H9 (cell line): Measurements from ENCODE around the gene ZBTB38. TPM values are rescaled to one million over a fixed set of nuclear protein-coding genes. Genes with fewer than 3 reads are reported as not detected.

Experiments
- DNase-seq: peaks from one replicate; pipeline ENCODE4 v3.0.0-alpha.2; 2017
- H2AFZ ChIP-seq: one replicate; pipeline ENCODE4 v1.6.1; 2013; ENCODE audit warnings: mild to moderate bottlenecking, low read length, control low read depth, moderate library complexity
- H2AK5ac ChIP-seq: 2 replicates; pipeline ENCODE4 v1.6.1; 2013; ENCODE audit warnings: low read length, control low read depth, mixed read lengths; ENCODE audit not compliant: insufficient read length
- H2BK120ac ChIP-seq: one replicate; pipeline ENCODE4 v1.6.1; 2013; ENCODE audit warnings: low read depth, mild to moderate bottlenecking, low read length, control low read depth, inconsistent platforms; ENCODE audit not compliant: poor library complexity, severe bottlenecking
- H2BK12ac ChIP-seq: 2 replicates; pipeline ENCODE4 v1.6.1; 2013; ENCODE audit warnings: low read length, control low read depth, mixed read lengths, low read depth; ENCODE audit not compliant: insufficient read length
- H2BK15ac ChIP-seq: 2 replicates; pipeline ENCODE4 v1.6.1; 2013; ENCODE audit warnings: low read depth, low read length, control low read depth
- H2BK20ac ChIP-seq: one replicate; pipeline ENCODE4 v1.6.1; 2013; ENCODE audit warnings: low read depth, mild to moderate bottlenecking, low read length, control low read depth, inconsistent platforms; ENCODE audit not compliant: poor library complexity, severe bottlenecking
- H2BK5ac ChIP-seq: 2 replicates; pipeline ENCODE4 v1.6.1; 2013; ENCODE audit warnings: low read length, control low read depth, mixed read lengths; ENCODE audit not compliant: insufficient read length
- H3K14ac ChIP-seq: 2 replicates; pipeline ENCODE4 v1.6.1; 2013; ENCODE audit warnings: low read length, control low read depth; ENCODE audit not compliant: insufficient read depth
- H3K18ac ChIP-seq: 2 replicates; pipeline ENCODE4 v1.6.1; 2013; ENCODE audit warnings: low read depth, mild to moderate bottlenecking, mixed read lengths, low read length, control low read depth; ENCODE audit not compliant: insufficient read length
- H3K23ac ChIP-seq: 2 replicates; pipeline ENCODE4 v1.6.1; 2013; ENCODE audit warnings: low read length, control low read depth, mixed read lengths, low read depth; ENCODE audit not compliant: insufficient read length
- H3K23me2 ChIP-seq: 2 replicates; pipeline ENCODE4 v1.6.1; 2013; ENCODE audit warnings: low read depth, mild to moderate bottlenecking, mixed read lengths, low read length, control low read depth; ENCODE audit not compliant: insufficient read length, poor library complexity, severe bottlenecking
- H3K27ac ChIP-seq: 2 replicates; pipeline ENCODE4 v1.5.1; 2013; ENCODE audit warnings: low read length, control low read depth, mixed read lengths, low read depth; ENCODE audit not compliant: insufficient read length
- H3K27me3 ChIP-seq: 2 replicates; pipeline ENCODE4 v1.6.1; 2013; ENCODE audit warnings: low read length, control low read depth, inconsistent platforms; ENCODE audit not compliant: insufficient read depth
- H3K4ac ChIP-seq: 2 replicates; pipeline ENCODE4 v1.6.1; 2013; ENCODE audit warnings: low read depth, mild to moderate bottlenecking, control low read depth, inconsistent platforms, low read length, moderate library complexity
- H3K4me1 ChIP-seq: 2 replicates; pipeline ENCODE4 v1.6.1; 2013; ENCODE audit warnings: low read length, control low read depth, inconsistent platforms; ENCODE audit not compliant: insufficient read depth
- H3K4me2 ChIP-seq: 2 replicates; pipeline ENCODE4 v1.6.1; 2013; ENCODE audit warnings: low read length, control low read depth, mixed read lengths; ENCODE audit not compliant: insufficient read length, insufficient read depth
- H3K56ac ChIP-seq: 2 replicates; pipeline ENCODE4 v1.6.1; 2013; ENCODE audit warnings: low read depth, mild to moderate bottlenecking, mixed read lengths, low read length, control low read depth; ENCODE audit not compliant: insufficient read length
- H3K79me1 ChIP-seq: 2 replicates; pipeline ENCODE4 v1.6.1; 2013; ENCODE audit warnings: low read depth, mild to moderate bottlenecking, moderate library complexity, low read length, control low read depth, inconsistent platforms; ENCODE audit not compliant: insufficient read depth, poor library complexity, severe bottlenecking
- H3K79me2 ChIP-seq: 2 replicates; pipeline ENCODE4 v1.6.1; 2013; ENCODE audit warnings: low read length, control low read depth, inconsistent platforms; ENCODE audit not compliant: insufficient read depth
- H3K9ac ChIP-seq: 2 replicates; pipeline ENCODE4 v1.6.1; 2013; ENCODE audit warnings: low read length, control low read depth, mixed read lengths; ENCODE audit not compliant: insufficient read length; ENCODE audit errors: extremely low read depth
- H3K9me3 ChIP-seq: one replicate; pipeline ENCODE4 v1.6.1; 2013; ENCODE audit warnings: low read depth, low read length, inconsistent platforms; ENCODE audit not compliant: control insufficient read depth
- H3T11ph ChIP-seq: one replicate; pipeline ENCODE4 v1.6.1; 2013; ENCODE audit warnings: mild to moderate bottlenecking, low read length, control low read depth, inconsistent platforms
- H4K20me1 ChIP-seq: one replicate; pipeline ENCODE4 v1.6.1; 2013; ENCODE audit not compliant: control insufficient read depth, insufficient read length, insufficient read depth
- H4K5ac ChIP-seq: 2 replicates; pipeline ENCODE4 v1.6.1; 2013; ENCODE audit warnings: low read depth, mild to moderate bottlenecking, mixed read lengths, low read length, control low read depth; ENCODE audit not compliant: insufficient read length
- H4K8ac ChIP-seq: replicated peaks from 2 replicates; pipeline ENCODE4 v1.6.1; 2013; ENCODE audit warnings: low read length, control low read depth, mixed read lengths, low read depth; ENCODE audit not compliant: insufficient read length
- H4K91ac ChIP-seq: 2 replicates; pipeline ENCODE4 v1.6.1; 2013; ENCODE audit warnings: low read depth, mild to moderate bottlenecking, moderate library complexity, mixed read lengths, low read length, control low read depth; ENCODE audit not compliant: insufficient read length
- H3K27ac Mint-ChIP-seq, 3 experiments: 2 replicates in 2 of 3; 3 replicates in 1 of 3; pipeline ENCODE4 v1.8.0; 2020 to 2021; ENCODE audit warnings: mixed read lengths in 3 of 3, mild to moderate bottlenecking in 1 of 3, moderate library complexity in 1 of 3
- H3K27me3 Mint-ChIP-seq: 2 replicates; pipeline ENCODE4 v1.8.0; 2021; ENCODE audit warnings: low read depth, mild to moderate bottlenecking, moderate library complexity, mixed read lengths
- H3K36me3 Mint-ChIP-seq, 3 experiments: 2 replicates in 2 of 3; 3 replicates in 1 of 3; pipeline ENCODE4 v1.8.0; 2020 to 2021; ENCODE audit warnings: low read depth in 3 of 3, mixed read lengths in 3 of 3; ENCODE audit not compliant: insufficient read depth in 1 of 3
- H3K4me1 Mint-ChIP-seq, 2 experiments: 2 replicates each; pipeline ENCODE4 v1.8.0; 2020; ENCODE audit warnings: mixed read lengths in 2 of 2
- H3K4me3 Mint-ChIP-seq, 2 experiments: 2 replicates in 1 of 2; 3 replicates in 1 of 2; pipeline ENCODE4 v1.8.0; 2020 to 2021; ENCODE audit warnings: mild to moderate bottlenecking in 2 of 2, mixed read lengths in 2 of 2, moderate library complexity in 1 of 2
- H3K9me3 Mint-ChIP-seq, 2 experiments: 2 replicates in 1 of 2; 3 replicates in 1 of 2; pipeline ENCODE4 v1.8.0; 2020; ENCODE audit warnings: mild to moderate bottlenecking in 2 of 2, mixed read lengths in 2 of 2, moderate library complexity in 1 of 2
- total RNA-seq: library from RNA; stranded (reverse); gene quantifications from 2 replicates; pipeline ENCODE4 v1.2.1, GENCODE V29; 2021
- TF ChIP-seq, protein P1 (sequence below): fragments of 200-600 bp; sonication (generic); conservative IDR thresholded peaks from 3 replicates; pipeline ENCODE4 v1.8.0; 2021; ENCODE audit warnings: antibody characterized with exemption, mild to moderate bottlenecking

Gene ZBTB38
- total RNA-seq, 1 experiment from 2014 or later: 14.6 TPM

DNA sequence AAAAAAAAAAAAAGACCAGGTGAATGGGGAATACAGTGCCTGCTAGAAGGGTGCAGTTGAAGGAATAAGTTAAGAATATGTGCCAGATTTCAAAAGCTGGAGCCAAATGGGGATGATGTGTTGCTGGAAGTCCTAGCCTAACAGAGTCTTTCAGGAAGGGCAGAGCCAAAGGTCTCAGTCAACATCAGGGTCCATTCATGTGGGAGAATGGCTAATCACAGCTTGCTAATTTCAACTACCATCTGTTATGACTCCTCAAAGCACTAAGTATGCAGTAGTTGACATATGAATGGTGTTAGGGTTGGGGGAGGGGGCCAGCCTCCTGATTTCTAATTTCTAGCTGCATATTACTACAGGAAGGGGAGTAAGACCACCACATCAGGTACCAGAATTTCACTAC, 4.4 kb downstream of the ZBTB38 start:
- H3K4me3 Mint-ChIP-seq: no peak overlapping the region
- peaks cover 58 to 60% of the 10 kb centered on the region in 2 experiments for H3K4me1 Mint-ChIP-seq
- DNase-seq: no peak
- H3K23ac ChIP-seq: no peak overlapping the region
- no peaks in the 10 kb centered on the region for H4K20me1 ChIP-seq
- H3K23me2 ChIP-seq: no peaks in the 10 kb centered on the region
- no peak overlapping the region for H2BK15ac ChIP-seq
- H3K27me3 Mint-ChIP-seq: peaks cover 2% of the 10 kb centered on the region
- H3K27ac Mint-ChIP-seq: peak overlapping the region in 1 of 3 experiments; percentile 45; a peak in 3 of 7 replicates
- no peak overlapping the region for H4K5ac ChIP-seq
- H3K4me2 ChIP-seq: no peak overlapping the region
- no peaks in the 10 kb centered on the region for H3K79me1 ChIP-seq
- H2BK20ac ChIP-seq: no peak overlapping the region
- no peak overlapping the region for H3T11ph ChIP-seq
- H3K36me3 Mint-ChIP-seq: no peaks in the 10 kb centered on the region; a peak in 1 of 7 replicates
- no peaks in the 10 kb centered on the region for H3K79me2 ChIP-seq
- H3K27ac ChIP-seq: no peak overlapping the region
- H3K27me3 ChIP-seq: no peaks in the 10 kb centered on the region
- no peaks in the 10 kb centered on the region for H3K9me3 ChIP-seq
- no peak overlapping the region for H3K18ac ChIP-seq
- H3K56ac ChIP-seq: no peak overlapping the region
- peaks cover 14% of the 10 kb centered on the region; the same call in 1 of the 2 replicates for H3K4me1 ChIP-seq
- H2BK120ac ChIP-seq: no peak overlapping the region
- H2AK5ac ChIP-seq: no peak overlapping the region
- no peaks in the 10 kb centered on the region for H3K9me3 Mint-ChIP-seq
- H2BK5ac ChIP-seq: no peak overlapping the region
- H3K14ac ChIP-seq: no peak overlapping the region
- H4K91ac ChIP-seq: no peak overlapping the region
- H2AFZ ChIP-seq: no peak overlapping the region
- H4K8ac ChIP-seq: no peak overlapping the region
- TF ChIP-seq, protein P1, sequence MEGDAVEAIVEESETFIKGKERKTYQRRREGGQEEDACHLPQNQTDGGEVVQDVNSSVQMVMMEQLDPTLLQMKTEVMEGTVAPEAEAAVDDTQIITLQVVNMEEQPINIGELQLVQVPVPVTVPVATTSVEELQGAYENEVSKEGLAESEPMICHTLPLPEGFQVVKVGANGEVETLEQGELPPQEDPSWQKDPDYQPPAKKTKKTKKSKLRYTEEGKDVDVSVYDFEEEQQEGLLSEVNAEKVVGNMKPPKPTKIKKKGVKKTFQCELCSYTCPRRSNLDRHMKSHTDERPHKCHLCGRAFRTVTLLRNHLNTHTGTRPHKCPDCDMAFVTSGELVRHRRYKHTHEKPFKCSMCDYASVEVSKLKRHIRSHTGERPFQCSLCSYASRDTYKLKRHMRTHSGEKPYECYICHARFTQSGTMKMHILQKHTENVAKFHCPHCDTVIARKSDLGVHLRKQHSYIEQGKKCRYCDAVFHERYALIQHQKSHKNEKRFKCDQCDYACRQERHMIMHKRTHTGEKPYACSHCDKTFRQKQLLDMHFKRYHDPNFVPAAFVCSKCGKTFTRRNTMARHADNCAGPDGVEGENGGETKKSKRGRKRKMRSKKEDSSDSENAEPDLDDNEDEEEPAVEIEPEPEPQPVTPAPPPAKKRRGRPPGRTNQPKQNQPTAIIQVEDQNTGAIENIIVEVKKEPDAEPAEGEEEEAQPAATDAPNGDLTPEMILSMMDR: no peak
- no peak overlapping the region for H3K4ac ChIP-seq
- no peak overlapping the region for H3K9ac ChIP-seq
- no peak overlapping the region for H2BK12ac ChIP-seq
